GM12864 (cell line): Measurements from ENCODE around the gene TGDS.

ENCODE experiments used
- DNase-seq: peaks from one replicate; pipeline ENCODE4 v3.0.0-alpha.2; 2011; ENCODE audit warnings: low read depth
- H3K4me3 ChIP-seq: 2 replicates; pipeline ENCODE4 v1.5.1; 2011; ENCODE audit warnings: mild to moderate bottlenecking, low read depth, low read length, control low read depth
- TF ChIP-seq, protein P1 (sequence below): IDR thresholded peaks from 2 replicates; pipeline ENCODE4 v1.5.1; 2011; ENCODE audit warnings: low read depth, mild to moderate bottlenecking, moderate library complexity, low read length, control low read depth, inconsistent platforms; ENCODE audit errors: missing control alignments

TGDS gene

DNA sequence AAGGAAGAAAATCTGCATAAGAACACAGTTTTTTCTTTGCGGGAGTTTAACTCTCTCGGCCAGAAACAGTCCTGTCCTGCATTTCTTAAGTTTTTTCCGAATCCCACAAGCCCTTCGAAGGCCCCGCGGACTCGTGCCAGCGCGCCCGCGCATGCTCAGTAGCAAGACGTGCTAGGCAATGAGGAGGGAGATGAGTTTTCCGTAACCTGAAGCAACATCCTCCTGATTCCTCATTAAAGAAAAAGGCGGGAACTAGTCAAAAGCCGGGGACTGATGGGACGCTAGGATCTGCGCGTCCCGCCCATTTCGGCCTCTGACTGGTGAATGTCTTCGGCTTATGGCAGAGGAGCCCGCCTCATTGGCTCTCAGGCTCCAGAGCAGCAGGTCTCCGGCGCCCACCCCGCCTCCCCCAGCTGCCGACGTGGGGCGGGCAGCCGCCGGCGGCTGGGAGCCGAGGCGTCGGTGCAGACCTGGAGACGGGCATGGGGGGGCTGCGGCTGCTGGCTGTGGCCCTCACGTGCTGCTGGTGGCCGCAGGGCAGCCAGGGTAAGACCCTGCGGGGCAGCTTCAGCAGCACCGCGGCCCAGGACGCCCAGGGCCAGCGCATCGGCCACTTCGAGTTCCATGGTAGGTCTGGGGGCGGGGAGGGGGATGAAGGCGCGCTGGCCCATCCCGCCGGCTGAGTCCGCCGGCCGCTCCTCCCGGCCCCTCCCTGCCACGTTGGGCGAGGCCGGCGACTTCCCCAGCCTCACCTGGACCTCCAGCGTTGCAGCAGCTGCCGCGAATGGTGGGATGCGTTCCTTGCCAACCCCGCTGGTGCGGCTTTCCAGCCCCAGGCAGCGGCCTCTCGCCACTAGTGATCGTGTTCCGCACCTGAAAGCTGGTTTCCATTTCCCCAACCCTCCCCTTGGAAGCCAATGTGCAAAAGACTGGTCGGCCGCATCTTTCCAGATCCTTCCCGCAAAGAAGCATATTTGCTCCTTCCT lies 5.8 kb upstream of the TGDS start, which contains the start of gene GPR180:
GPR180 (plus strand) TSS at position 412 of the 986 bp plus-strand sequence; CDS start at position 483, 71 bp downstream.
- peak within 1 kb of the TSS; percentile 67 for H3K4me3 ChIP-seq
- peak; percentile 99 for DNase-seq
- TF ChIP-seq, protein P1, sequence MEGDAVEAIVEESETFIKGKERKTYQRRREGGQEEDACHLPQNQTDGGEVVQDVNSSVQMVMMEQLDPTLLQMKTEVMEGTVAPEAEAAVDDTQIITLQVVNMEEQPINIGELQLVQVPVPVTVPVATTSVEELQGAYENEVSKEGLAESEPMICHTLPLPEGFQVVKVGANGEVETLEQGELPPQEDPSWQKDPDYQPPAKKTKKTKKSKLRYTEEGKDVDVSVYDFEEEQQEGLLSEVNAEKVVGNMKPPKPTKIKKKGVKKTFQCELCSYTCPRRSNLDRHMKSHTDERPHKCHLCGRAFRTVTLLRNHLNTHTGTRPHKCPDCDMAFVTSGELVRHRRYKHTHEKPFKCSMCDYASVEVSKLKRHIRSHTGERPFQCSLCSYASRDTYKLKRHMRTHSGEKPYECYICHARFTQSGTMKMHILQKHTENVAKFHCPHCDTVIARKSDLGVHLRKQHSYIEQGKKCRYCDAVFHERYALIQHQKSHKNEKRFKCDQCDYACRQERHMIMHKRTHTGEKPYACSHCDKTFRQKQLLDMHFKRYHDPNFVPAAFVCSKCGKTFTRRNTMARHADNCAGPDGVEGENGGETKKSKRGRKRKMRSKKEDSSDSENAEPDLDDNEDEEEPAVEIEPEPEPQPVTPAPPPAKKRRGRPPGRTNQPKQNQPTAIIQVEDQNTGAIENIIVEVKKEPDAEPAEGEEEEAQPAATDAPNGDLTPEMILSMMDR = no peak

DNA sequence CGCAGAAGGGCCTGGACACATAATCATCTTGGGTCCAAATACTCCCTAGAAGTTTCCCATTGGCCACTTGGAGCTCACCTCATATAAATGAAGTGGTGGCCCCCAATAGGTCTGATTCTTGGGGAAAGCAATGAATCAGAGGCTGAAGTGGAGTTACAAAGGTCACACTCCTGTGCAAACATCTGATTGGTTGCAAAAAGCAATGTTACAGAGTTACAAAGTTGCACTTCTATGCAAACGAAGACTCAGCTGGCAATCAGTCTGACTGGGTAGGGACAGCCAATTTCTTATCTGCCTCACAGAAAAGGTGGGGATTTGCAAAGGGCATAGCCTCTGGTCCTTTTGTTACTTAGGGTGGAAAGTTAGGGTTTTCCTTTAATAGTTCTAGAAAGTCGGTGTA lies 3.9 kb upstream of the TGDS start:
- no peak for DNase-seq
- TF ChIP-seq, protein P1 = no peak
- no peak overlapping the region for H3K4me3 ChIP-seq

DNA sequence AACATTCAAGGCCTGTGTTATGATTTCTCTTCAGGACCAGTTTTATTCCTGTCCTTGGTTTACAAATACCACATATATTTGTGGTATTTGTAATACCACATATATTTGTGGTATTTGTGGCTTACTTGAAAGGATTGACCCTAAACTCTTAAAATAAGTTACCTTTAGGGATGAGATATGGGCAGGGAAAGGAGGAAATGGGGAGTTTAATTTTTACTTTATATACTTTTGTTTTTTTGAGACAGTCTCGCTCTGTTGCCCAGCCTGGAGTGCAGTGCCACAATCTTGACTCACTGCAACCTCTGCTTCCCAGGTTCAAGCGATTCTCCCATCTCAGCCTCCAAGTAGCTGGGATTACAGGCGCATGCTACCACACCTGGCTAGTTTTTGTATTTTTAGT lies 2.3 kb upstream of the TGDS start:
- TF ChIP-seq, protein P1 = no peak
- DNase-seq = no peak
- no peak overlapping the region for H3K4me3 ChIP-seq

DNA sequence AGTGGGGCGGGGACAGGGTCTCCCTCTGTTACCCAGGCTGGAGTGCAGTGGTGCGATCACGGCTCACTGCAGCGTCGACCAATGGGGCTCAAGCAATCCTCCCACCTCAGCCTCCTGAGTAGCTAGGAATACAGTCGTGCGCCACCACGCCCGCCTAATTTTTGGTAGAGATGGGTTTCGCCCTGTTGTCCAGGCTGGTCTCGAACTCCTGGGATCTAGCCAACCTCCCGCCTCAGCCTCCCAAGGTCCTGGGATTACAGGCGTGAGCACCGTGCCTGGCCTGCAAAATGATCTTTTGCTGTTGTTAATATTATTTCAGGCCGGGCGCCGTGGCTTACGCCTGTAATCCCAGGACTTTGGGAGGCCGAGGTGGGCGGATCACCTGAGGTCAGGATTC lies 621 bp upstream of the TGDS start:
- peak overlapping the region; percentile 91 for H3K4me3 ChIP-seq
- TF ChIP-seq, protein P1 = no peak
- no peak for DNase-seq

DNA sequence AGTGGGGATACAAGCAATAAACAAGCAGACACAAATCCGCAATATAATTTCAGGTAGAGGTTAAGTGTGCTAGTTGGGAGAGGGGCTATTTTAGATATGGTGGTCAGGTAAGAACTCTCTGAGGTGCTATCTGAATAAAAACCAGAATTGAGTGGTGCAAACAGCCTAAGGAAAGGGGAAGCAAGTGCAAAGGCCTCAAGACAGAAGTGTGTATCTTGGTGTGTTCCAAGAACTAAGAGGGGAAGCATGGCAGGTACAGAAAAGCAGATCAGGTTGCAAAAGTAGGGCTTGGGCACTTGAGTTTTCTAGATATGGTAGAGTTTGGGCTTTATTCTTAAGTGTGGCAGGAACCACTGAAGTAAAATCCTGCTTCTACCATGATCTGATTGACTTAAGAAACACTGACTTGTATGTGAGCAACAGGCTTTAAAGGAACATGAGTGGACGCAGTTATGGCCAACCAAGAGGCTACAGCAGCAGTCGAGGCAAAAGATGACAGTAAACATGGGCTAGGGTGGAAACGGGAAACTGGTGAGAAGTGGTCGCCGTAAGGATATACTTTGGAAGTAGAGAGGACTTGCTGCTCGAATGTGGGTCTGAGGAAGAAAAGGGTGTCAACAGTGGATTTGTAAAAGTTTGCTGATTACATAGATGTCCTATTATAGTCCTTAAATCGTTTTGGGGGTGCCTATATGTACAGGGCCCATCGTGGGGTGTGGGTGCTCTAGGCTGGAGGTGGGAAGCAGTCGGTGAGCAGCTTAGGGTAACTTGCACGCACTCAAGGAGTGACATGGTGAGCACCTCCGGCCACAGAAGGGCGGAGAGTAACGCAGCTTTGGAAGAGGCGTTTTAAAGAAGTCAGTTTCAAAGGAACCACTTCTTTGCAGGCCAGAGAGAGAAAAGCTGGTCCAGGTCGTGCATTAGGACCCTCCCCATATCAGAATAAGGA lies 677 bp downstream of the TGDS start:
- TF ChIP-seq, protein P1 = no peak
- no peak for DNase-seq
- H3K4me3 ChIP-seq = peak overlapping the region; percentile 91

DNA sequence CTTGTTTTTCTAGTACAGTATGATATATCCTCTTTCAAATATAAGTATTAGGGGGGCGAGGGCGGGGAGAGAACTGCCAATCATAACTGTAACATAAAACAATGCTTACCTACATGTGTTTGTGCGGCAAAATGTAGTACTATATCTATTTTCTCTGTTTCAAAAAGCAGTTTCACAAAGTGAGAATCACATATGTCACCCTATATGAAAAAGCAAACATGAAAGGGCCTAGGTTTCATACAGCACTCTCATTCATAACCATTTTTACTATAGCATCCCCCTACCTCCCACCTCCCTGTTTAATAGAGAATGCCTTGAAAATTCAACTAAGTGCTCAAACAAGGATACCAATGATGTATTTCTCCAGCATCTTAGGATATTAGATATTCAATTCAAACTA lies 5.2 kb downstream of the TGDS start:
- DNase-seq = no peak
- TF ChIP-seq, protein P1 = no peak
- no peak overlapping the region for H3K4me3 ChIP-seq
